Adipocyte (in vitro differentiated cells): Measurements from ENCODE around the gene MZT2A.
"Not testable (repeated sequence)": the region's sequence is repeated elsewhere in the genome, so short reads cannot be mapped to it uniquely, and the experiment has no call there.

ENCODE experiments used
- DNase-seq: peaks from one replicate; pipeline ENCODE4 v3.0.0-alpha.2; 2015; ENCODE audit warnings: low read depth
- H3K27me3 ChIP-seq: replicated peaks from 2 replicates; pipeline ENCODE4 v1.7.0; 2013; ENCODE audit warnings: mild to moderate bottlenecking, low read length, moderate library complexity; ENCODE audit not compliant: control insufficient read depth, insufficient read depth
- H3K36me3 ChIP-seq: 2 replicates; pipeline ENCODE4 v1.7.0; 2013; ENCODE audit warnings: low read length, mild to moderate bottlenecking, moderate library complexity; ENCODE audit not compliant: control insufficient read depth, insufficient read depth, severe bottlenecking
- H3K4me1 ChIP-seq: 2 replicates; pipeline ENCODE4 v1.7.0; 2013; ENCODE audit warnings: mild to moderate bottlenecking, low read length, moderate library complexity; ENCODE audit not compliant: control insufficient read depth, insufficient read depth
- H3K4me3 ChIP-seq: 2 replicates; pipeline ENCODE4 v1.7.0; 2013; ENCODE audit warnings: mild to moderate bottlenecking, low read length, moderate library complexity
- H3K9ac ChIP-seq: 2 replicates; pipeline ENCODE4 v1.7.0; 2013; ENCODE audit warnings: mild to moderate bottlenecking, low read length, moderate library complexity
- H3K9me3 ChIP-seq: 2 replicates; pipeline ENCODE4 v1.7.0; 2013; ENCODE audit warnings: mild to moderate bottlenecking, low read length, moderate library complexity; ENCODE audit not compliant: control insufficient read depth

Gene MZT2A

GRCh38 chr2:131492015-131492417 is at the start of gene MZT2A:
TSS of gene MZT2A (minus strand) at chr2:131492397. CDS start at chr2:131492376, 21 bp downstream.
- not testable (repeated sequence) for H3K36me3 ChIP-seq, H3K4me1 ChIP-seq, DNase-seq, H3K27me3 ChIP-seq, H3K9me3 ChIP-seq
- peak within 1 kb of the TSS; percentile 98 for H3K4me3 ChIP-seq
- peak within 1 kb of the TSS; percentile 93 for H3K9ac ChIP-seq

- not testable (repeated sequence) for DNase-seq, H3K9me3 ChIP-seq, H3K27me3 ChIP-seq, H3K36me3 ChIP-seq, H3K9ac ChIP-seq, H3K4me1 ChIP-seq, H3K4me3 ChIP-seq
Observed at GRCh38 chr2:131538856-131539255, 46.7 kb upstream of the MZT2A start.

- not testable (repeated sequence) for H3K4me3 ChIP-seq, H3K9ac ChIP-seq, DNase-seq, H3K9me3 ChIP-seq, H3K36me3 ChIP-seq, H3K4me1 ChIP-seq, H3K27me3 ChIP-seq
Observed at GRCh38 chr2:131536841-131537240, 44.6 kb upstream of the MZT2A start.

- DNase-seq, H3K4me1 ChIP-seq, H3K27me3 ChIP-seq, H3K36me3 ChIP-seq, H3K9ac ChIP-seq, H3K9me3 ChIP-seq, H3K4me3 ChIP-seq: not testable (repeated sequence)
Observed at GRCh38 chr2:131535951-131536826, 44.0 kb upstream of the MZT2A start.

- no peaks in the 10 kb centered on the region for H3K9me3 ChIP-seq
- DNase-seq: no peak
Observed at GRCh38 chr2:131535526-131535925, 43.3 kb upstream of the MZT2A start.

GRCh38 chr2:131534965-131535364 is 42.8 kb upstream of the MZT2A start:
- not testable (repeated sequence) for H3K27me3 ChIP-seq, H3K36me3 ChIP-seq, H3K9ac ChIP-seq, H3K4me3 ChIP-seq, H3K9me3 ChIP-seq, DNase-seq, H3K4me1 ChIP-seq

More at GRCh38 chr2:131535526-131535925, 43.3 kb upstream of the MZT2A start:
- Histone ChIP-seq H3K27me3 (no peaks in the 10 kb centered on the region), H3K4me3 (no peak overlapping the region), H3K9ac (no peak overlapping the region), H3K36me3 (no peaks in the 10 kb centered on the region), H3K4me1 (no peaks in the 10 kb centered on the region)

- not testable (repeated sequence) for H3K9ac ChIP-seq, H3K36me3 ChIP-seq, DNase-seq, H3K4me1 ChIP-seq, H3K9me3 ChIP-seq, H3K4me3 ChIP-seq, H3K27me3 ChIP-seq
Observed at GRCh38 chr2:131534317-131534672, 42.1 kb upstream of the MZT2A start.

- DNase-seq: not testable (repeated sequence)
Observed at GRCh38 chr2:131533609-131534316, 41.6 kb upstream of the MZT2A start.

GRCh38 chr2:131532723-131533608 is 40.8 kb upstream of the MZT2A start:
- not testable (repeated sequence) for H3K4me3 ChIP-seq, H3K36me3 ChIP-seq, H3K9ac ChIP-seq, H3K9me3 ChIP-seq, H3K4me1 ChIP-seq, H3K27me3 ChIP-seq, DNase-seq

More at GRCh38 chr2:131533609-131534316, 41.6 kb upstream of the MZT2A start:
- not testable (repeated sequence) for H3K4me1 ChIP-seq, H3K36me3 ChIP-seq, H3K4me3 ChIP-seq, H3K9ac ChIP-seq, H3K9me3 ChIP-seq, H3K27me3 ChIP-seq

- not testable (repeated sequence) for H3K27me3 ChIP-seq, H3K9me3 ChIP-seq, H3K36me3 ChIP-seq, H3K4me1 ChIP-seq, DNase-seq, H3K9ac ChIP-seq, H3K4me3 ChIP-seq
Observed at GRCh38 chr2:131531547-131532185, 39.5 kb upstream of the MZT2A start.
